HepG2 (cell line): ENCODE results near the gene DCAF8. TPM values are rescaled to one million over a fixed set of nuclear protein-coding genes. Genes with fewer than 3 reads are reported as not detected.

Experiments used
- AHDC1 ChIP-seq: sonication (generic); formaldehyde crosslinking; IDR thresholded peaks from 2 replicates; pipeline ENCODE4 v1.5.1; 2020; ENCODE audit warnings: mild to moderate bottlenecking, missing genetic modification reagents, borderline replicate concordance
- ATF4 ChIP-seq, 2 experiments: fragments of 450-650 bp in 1 of 2; sonication (generic) in 1 of 2; formaldehyde crosslinking; IDR thresholded peaks; 2 replicates each; pipeline versions ENCODE4 v1.5.0 to v1.8.0; 2020 to 2022; ENCODE audit warnings: mild to moderate bottlenecking in 1 of 2, missing genetic modification reagents in 1 of 2
- DR1 ChIP-seq: sonication (generic); formaldehyde crosslinking; IDR thresholded peaks from 2 replicates; pipeline ENCODE4 v1.8.0; 2021; ENCODE audit warnings: mild to moderate bottlenecking, missing genetic modification reagents, inconsistent platforms
- HOXA7 ChIP-seq: sonication (generic); formaldehyde crosslinking; IDR thresholded peaks from 2 replicates; pipeline ENCODE4 v1.8.1; 2022; ENCODE audit warnings: mild to moderate bottlenecking, missing genetic modification reagents, moderate library complexity
- NR1H2 ChIP-seq: sonication (generic); formaldehyde crosslinking; IDR thresholded peaks from 2 replicates; pipeline ENCODE4 v1.8.1; 2022; ENCODE audit warnings: low read depth, missing genetic modification reagents, borderline replicate concordance
- RFXANK ChIP-seq: IDR thresholded peaks from 2 replicates; pipeline ENCODE4 v1.6.1; 2016
- SMAD1 ChIP-seq: sonication (generic); formaldehyde crosslinking; IDR thresholded peaks from 2 replicates; pipeline ENCODE4 v1.4.0; 2020; ENCODE audit warnings: missing genetic modification reagents, low read depth, mild to moderate bottlenecking, borderline replicate concordance
- SP140L ChIP-seq: sonication (generic); formaldehyde crosslinking; IDR thresholded peaks from 2 replicates; pipeline ENCODE4 v1.4.0; 2020; ENCODE audit warnings: missing genetic modification reagents, borderline replicate concordance
- TBX2 ChIP-seq: sonication (generic); formaldehyde crosslinking; IDR thresholded peaks from 2 replicates; pipeline ENCODE4 v1.5.0; 2020; ENCODE audit warnings: missing genetic modification reagents, mild to moderate bottlenecking, borderline replicate concordance
- TCF7 ChIP-seq: sonication (generic); IDR thresholded peaks from 2 replicates; pipeline ENCODE4 v1.6.1; 2016; ENCODE audit warnings: antibody characterized with exemption, low read depth
- USF2 ChIP-seq, 2 experiments: sonication (generic) in 1 of 2; formaldehyde crosslinking in 1 of 2; IDR thresholded peaks; 2 replicates each; pipeline versions ENCODE4 v1.5.1 to v1.6.1; 2011 to 2020; ENCODE audit warnings: borderline replicate concordance in 1 of 2, low read depth in 1 of 2, low read length in 1 of 2, mild to moderate bottlenecking in 1 of 2, missing genetic modification reagents in 1 of 2, moderate library complexity in 1 of 2
- ZFP36L1 ChIP-seq: sonication (generic); formaldehyde crosslinking; IDR thresholded peaks from 2 replicates; pipeline ENCODE4 v1.8.0; 2022; ENCODE audit warnings: mild to moderate bottlenecking, missing genetic modification reagents, moderate library complexity
- ZMYM4 ChIP-seq: sonication (generic); formaldehyde crosslinking; IDR thresholded peaks from 2 replicates; pipeline ENCODE4 v1.8.1; 2023; ENCODE audit warnings: mild to moderate bottlenecking, missing genetic modification reagents
- ZNF576 ChIP-seq: sonication (generic); formaldehyde crosslinking; IDR thresholded peaks from 2 replicates; pipeline ENCODE4 v1.4.0; 2020; ENCODE audit warnings: mild to moderate bottlenecking, missing genetic modification reagents
- ZNF580 ChIP-seq: IDR thresholded peaks from 2 replicates; pipeline ENCODE4 v1.6.1; 2016; ENCODE audit warnings: low read depth, borderline replicate concordance
- ZNF740 ChIP-seq: sonication (generic); formaldehyde crosslinking; IDR thresholded peaks from 2 replicates; pipeline ENCODE4 v1.4.0; 2020; ENCODE audit warnings: missing genetic modification reagents
- ZNF775 ChIP-seq: sonication (generic); formaldehyde crosslinking; IDR thresholded peaks from 2 replicates; pipeline ENCODE4 v1.4.0; 2020; ENCODE audit warnings: missing genetic modification reagents, mild to moderate bottlenecking, moderate library complexity, borderline replicate concordance
- polyA plus RNA-seq, 8 experiments: library from polyadenylated mRNA; depleted of rRNA in 3 of 8; stranded (reverse) in 7 of 8; unstranded in 1 of 8; fragments of >200 nt; fragmentation: Illumina TruSeq in 4 of 8; extraction: Trizol in 4 of 8; gene quantifications; 2 replicates each; pipeline versions ENCODE4 v1.2.1 to v1.2.3, GENCODE V29; 2011 to 2016; ENCODE audit warnings: low read depth in 4 of 8, missing spikeins in 1 of 8, mixed read lengths in 1 of 8; ENCODE audit not compliant: insufficient read depth in 1 of 8
- total RNA-seq, 5 experiments: library from RNA; depleted of rRNA; stranded (reverse); fragments of >200 nt; fragmentation: Illumina TruSeq; extraction: Trizol; gene quantifications; 2 replicates each; pipeline ENCODE4 v1.2.3, GENCODE V29; 2016; ENCODE audit warnings: low read depth in 1 of 5

Gene DCAF8
- total and polyA plus RNA-seq, 2 of the 13 experiments (the other 11 are each of a cell fraction or from before 2014, with no cell fraction given): 73.4 to 79.8 TPM

GRCh38 chr1:160261893-160262794 is at the start of gene DCAF8 (continued):
- TF ChIP-seq ZMYM4: peak; percentile 95
- peak; percentile 49; the same call in 1 of the 2 replicates for TF ChIP-seq ZNF580 (CRISPR knock-in tag)
- TF ChIP-seq TBX2 (CRISPR knock-in tag): peak; percentile 71
- no peak for TF ChIP-seq TCF7
- no peak for TF ChIP-seq ZNF576
- no peak for TF ChIP-seq ZFP36L1 (CRISPR knock-in tag)
- TF ChIP-seq ZNF775 (CRISPR knock-in tag): no peak; the same call in none of the 2 replicates
- peak; percentile 88; the same call in 1 of the 2 replicates for TF ChIP-seq SMAD1 (CRISPR knock-in tag)
- TF ChIP-seq RFXANK: 0 out of 2 replicates have a peak, but pooled peaks have one; percentile 44
- no peak for TF ChIP-seq SP140L (CRISPR knock-in tag)
- TF ChIP-seq ZNF740 (CRISPR knock-in tag): peak; percentile 97
- TF ChIP-seq AHDC1 (CRISPR knock-in tag): peak; percentile 63; the same call in 1 of the 2 replicates
- TF ChIP-seq HOXA7 (CRISPR knock-in tag): no peak
- TF ChIP-seq USF2 (IDR thresholded peaks at IDR 0.05; ENCODE audit: low read depth, low read length): no peak
- TF ChIP-seq USF2 (CRISPR knock-in tag; IDR thresholded peaks at IDR 0.05; ENCODE audit: borderline replicate concordance): no peak
- TF ChIP-seq ATF4 (CRISPR knock-in tag; IDR thresholded peaks at IDR 0.05): peak in 1 of 2 experiments; percentile 70; a peak in 1 of 4 replicates
- TF ChIP-seq DR1: peak; percentile 89
- TF ChIP-seq NR1H2 (CRISPR knock-in tag): no peak
